Upper lobe of right lung (tissue), 1 donor: ENCODE data around the gene PPP1R13B. TPM values are rescaled to one million over a fixed set of nuclear protein-coding genes. Genes with fewer than 3 reads are reported as not detected.
"Not testable (repeated sequence)": the region's sequence is repeated elsewhere in the genome, so short reads cannot be mapped to it uniquely, and the experiment has no call there.

Experiments
- ATAC-seq: fragments of 200-7000 bp; cut with Tn5 transposase; one replicate; pipeline ENCODE4 v1.9.1; 2020; ENCODE audit warnings: mild to moderate bottlenecking, moderate library complexity
- DNase-seq: peaks from one replicate; pipeline ENCODE4 v3.0.0-alpha.2; 2020
- H3K27ac ChIP-seq: fragments of 200-600 bp; one replicate; pipeline ENCODE4 v1.8.0; 2022
- H3K27me3 ChIP-seq: fragments of 200-600 bp; one replicate; pipeline ENCODE4 v1.8.0; 2022; ENCODE audit warnings: mild to moderate bottlenecking
- H3K36me3 ChIP-seq: fragments of 200-600 bp; one replicate; pipeline ENCODE4 v1.8.0; 2022
- H3K4me1 ChIP-seq: fragments of 200-600 bp; one replicate; pipeline ENCODE4 v1.8.0; 2022
- H3K4me3 ChIP-seq: fragments of 200-600 bp; one replicate; pipeline ENCODE4 v1.8.0; 2022; ENCODE audit warnings: mild to moderate bottlenecking
- H3K9me3 ChIP-seq: fragments of 200-600 bp; one replicate; pipeline ENCODE4 v1.8.0; 2022
- intact Hi-C: fragments of 100-400 bp; cut with DNase I; formaldehyde crosslinking; loops from one replicate; pipeline ENCODE4 v1.11.0; 2022
- total RNA-seq: library from RNA; stranded (reverse); fragmentation: NEBNext Ultra II Directional; extraction: Animal tissue kit (Norgen Biotek cat#: 25700); gene quantifications from one replicate; pipeline ENCODE4 v1.2.1, GENCODE V29; 2021
- TF ChIP-seq, protein P1 (sequence below): fragments of 200-600 bp; IDR thresholded peaks from one replicate; pipeline ENCODE4 v1.8.0; 2022; ENCODE audit warnings: antibody characterized with exemption
- donor health status: DM: no; HTN: yes; CAD: no; lungs with severe emphysema.

PPP1R13B gene
- total RNA-seq, 1 donor from 2014 or later, result 78.5 TPM

DNA sequence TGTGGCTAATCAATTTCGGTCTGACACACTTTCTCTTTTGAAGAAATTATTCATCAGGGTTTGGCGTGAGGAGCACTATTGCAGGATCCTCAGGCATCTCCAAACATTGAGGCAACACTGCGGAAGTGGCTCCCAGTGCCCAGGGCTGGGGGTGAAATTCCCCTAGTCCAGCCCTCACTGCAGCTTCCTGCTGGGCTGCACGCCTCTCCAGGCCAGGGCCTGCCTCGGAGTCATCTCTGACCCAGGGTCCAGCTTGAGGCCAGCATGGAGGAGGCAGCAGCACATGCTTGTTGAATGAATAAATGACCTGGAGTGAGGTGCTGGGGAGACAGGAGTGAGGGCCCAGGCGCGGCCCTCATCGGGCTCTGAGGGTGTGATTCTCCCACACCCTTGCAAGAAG lies 44.9 kb upstream of the PPP1R13B start:
- Histone ChIP-seq H3K36me3 (no peaks in the 10 kb centered on the region), H3K4me1 (peaks cover 22% of the 10 kb centered on the region), H3K27me3 (no peaks in the 10 kb centered on the region), H3K27ac (no peak overlapping the region), H3K9me3 (no peaks in the 10 kb centered on the region), H3K4me3 (no peak overlapping the region)
- DNase-seq, result no peak
- TF ChIP-seq, protein P1, sequence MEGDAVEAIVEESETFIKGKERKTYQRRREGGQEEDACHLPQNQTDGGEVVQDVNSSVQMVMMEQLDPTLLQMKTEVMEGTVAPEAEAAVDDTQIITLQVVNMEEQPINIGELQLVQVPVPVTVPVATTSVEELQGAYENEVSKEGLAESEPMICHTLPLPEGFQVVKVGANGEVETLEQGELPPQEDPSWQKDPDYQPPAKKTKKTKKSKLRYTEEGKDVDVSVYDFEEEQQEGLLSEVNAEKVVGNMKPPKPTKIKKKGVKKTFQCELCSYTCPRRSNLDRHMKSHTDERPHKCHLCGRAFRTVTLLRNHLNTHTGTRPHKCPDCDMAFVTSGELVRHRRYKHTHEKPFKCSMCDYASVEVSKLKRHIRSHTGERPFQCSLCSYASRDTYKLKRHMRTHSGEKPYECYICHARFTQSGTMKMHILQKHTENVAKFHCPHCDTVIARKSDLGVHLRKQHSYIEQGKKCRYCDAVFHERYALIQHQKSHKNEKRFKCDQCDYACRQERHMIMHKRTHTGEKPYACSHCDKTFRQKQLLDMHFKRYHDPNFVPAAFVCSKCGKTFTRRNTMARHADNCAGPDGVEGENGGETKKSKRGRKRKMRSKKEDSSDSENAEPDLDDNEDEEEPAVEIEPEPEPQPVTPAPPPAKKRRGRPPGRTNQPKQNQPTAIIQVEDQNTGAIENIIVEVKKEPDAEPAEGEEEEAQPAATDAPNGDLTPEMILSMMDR, result no peak
- no peak for ATAC-seq
- intact Hi-C loops, result no loop called here

DNA sequence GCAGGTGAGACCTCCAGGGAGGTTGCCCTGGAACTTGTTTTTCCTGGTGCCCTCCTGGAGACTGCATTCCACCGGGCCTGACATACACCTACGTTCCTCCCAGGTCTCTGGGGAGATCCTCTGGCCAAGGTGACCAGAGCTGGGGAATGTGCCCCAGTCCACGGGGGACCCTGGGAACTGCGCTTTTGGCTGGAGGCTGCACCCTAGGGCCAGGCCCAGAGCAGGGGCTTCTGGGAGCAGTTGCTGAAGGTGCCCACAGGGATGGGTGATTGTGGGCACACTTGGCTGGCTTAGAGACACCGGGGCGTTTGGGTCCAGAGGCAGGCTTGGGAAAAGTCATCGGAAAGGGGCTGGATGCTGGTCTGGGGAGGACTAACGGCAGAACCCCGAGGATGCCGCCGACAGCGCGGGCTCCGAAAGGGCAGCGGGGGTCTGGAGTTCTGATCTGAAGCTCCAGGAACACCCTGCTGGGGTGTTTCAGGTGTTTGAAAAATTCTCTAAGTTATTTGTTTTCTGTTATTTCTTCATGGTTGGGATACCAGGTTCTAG lies 44.4 kb upstream of the PPP1R13B start:
- H3K27ac ChIP-seq, result no peak overlapping the region
- H3K36me3 ChIP-seq, result no peaks in the 10 kb centered on the region
- H3K4me3 ChIP-seq, result no peak overlapping the region
- H3K9me3 ChIP-seq, result no peaks in the 10 kb centered on the region
- peaks cover 22% of the 10 kb centered on the region for H3K4me1 ChIP-seq
- TF ChIP-seq, protein P1, result no peak
- intact Hi-C loops, result no loop called here
- H3K27me3 ChIP-seq, result no peaks in the 10 kb centered on the region
- ATAC-seq (no peak), DNase-seq (no peak)

DNA sequence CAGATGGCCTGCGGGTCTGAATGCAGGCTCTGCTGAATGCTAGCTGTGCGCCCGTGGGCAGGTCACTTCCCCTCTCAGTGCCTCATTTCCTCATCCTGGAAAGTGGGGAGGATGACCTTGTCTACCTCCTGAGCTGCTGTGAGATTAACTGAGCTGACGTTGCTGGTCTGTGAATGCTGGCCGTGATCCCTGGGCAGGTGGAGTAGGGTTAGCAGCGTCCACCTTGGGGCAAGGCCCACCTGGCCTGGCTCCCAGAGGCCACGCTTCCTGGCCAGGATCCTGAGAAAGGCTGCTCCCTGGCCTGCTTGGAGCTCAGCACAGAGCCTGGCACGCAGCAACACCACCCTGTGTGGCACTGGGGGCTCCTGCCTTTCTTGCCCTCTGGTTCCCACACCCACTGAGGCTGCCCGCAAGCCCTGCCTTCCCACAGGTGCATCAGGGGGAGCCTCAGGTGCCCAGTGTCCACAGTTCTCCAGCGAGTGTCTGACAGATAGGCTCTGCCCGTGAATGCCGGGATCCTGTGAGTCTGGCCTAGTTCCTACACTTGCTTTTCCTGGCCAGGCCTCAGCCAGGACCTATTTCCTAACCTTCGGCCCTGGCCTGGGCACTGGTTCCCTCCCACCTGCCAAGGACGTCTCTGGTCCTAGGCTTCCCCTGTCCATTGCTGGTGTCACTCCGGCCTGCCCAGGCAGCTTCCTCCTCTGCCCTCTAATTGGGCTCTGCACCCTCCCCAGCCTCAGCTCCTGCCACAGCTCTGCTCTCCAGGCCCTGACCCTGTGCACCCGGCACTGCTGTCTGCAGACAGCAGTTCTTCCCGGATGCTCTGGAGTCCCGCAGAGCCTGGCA lies 43.7 kb upstream of the PPP1R13B start:
- no peaks in the 10 kb centered on the region for H3K9me3 ChIP-seq
- TF ChIP-seq, protein P1, result no peak
- no peak overlapping the region for H3K4me3 ChIP-seq
- DNase-seq, result no peak
- no peaks in the 10 kb centered on the region for H3K36me3 ChIP-seq
- intact Hi-C loops, result no loop called here
- peak overlapping the region; percentile 24 for H3K27ac ChIP-seq
- H3K27me3 ChIP-seq, result no peaks in the 10 kb centered on the region
- H3K4me1 ChIP-seq, result peaks cover 22% of the 10 kb centered on the region
- peak; percentile 66 for ATAC-seq

DNA sequence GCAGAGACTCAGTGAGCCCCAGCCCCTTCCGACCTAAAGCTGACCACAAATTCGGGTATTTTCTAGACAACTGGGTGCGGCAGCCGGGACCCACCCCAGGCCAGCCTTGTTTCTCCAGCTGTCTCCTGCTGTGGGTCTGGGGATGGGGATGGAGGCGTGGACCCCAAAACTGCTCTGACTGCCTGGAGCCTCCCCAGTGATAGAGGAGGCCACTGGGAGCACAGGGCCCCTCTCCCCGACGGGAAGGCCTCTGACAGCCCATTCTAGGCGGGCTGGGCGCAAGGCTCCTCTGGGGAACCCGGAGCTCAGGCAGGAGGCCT lies 42.6 kb upstream of the PPP1R13B start:
- Histone ChIP-seq H3K27me3 (no peaks in the 10 kb centered on the region), H3K27ac (no peak overlapping the region), H3K4me3 (no peak overlapping the region), H3K4me1 (peaks cover 22% of the 10 kb centered on the region), H3K9me3 (no peaks in the 10 kb centered on the region), H3K36me3 (no peaks in the 10 kb centered on the region)
- TF ChIP-seq, protein P1, result no peak
- DNase-seq, result no peak
- intact Hi-C loops, result no loop called here
- no peak for ATAC-seq

DNA sequence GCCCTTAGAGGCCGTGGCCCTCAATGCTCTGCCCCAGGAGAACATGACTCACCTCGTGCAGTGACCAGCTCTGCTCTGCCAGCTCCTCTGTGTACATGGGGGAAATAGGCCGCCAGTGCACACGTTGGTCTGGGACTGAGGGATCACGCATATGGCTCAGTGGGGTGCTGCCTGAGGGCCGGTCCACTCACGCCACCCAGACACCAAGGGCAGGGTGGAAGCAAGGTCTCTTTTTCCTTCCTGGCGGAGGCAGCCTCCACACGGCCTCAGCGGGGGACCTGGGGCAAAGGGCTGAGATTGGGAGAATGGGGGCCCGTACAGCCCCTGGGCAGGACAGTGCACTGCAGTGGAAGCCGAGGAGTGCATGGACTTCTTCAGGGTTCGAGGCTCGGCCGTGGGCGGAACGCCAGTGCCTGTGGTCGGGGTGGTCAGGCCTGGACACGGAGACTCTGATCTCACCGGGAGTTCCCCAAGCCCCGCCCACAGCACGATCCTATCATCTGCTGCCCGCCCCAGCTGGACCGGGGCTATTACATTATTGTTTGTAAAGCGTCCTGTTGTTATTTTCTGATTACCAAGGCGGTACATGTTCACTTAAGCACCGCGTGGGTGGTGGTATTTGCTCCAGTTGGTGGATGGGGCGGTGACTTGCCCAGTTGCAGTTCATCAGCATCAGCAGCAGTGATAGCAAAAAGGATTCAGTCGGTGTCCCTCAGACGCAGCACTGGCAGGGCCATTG lies 42.1 kb upstream of the PPP1R13B start:
- H3K4me3 ChIP-seq, result peak overlapping the region; percentile 4
- H3K27me3 ChIP-seq, result no peaks in the 10 kb centered on the region
- intact Hi-C loops, result no loop called here
- TF ChIP-seq, protein P1, result no peak
- peak; percentile 40 for ATAC-seq
- no peak overlapping the region for H3K27ac ChIP-seq
- H3K9me3 ChIP-seq, result no peaks in the 10 kb centered on the region
- H3K4me1 ChIP-seq, result peaks cover 22% of the 10 kb centered on the region
- H3K36me3 ChIP-seq, result no peaks in the 10 kb centered on the region
- peak; percentile 80 for DNase-seq

DNA sequence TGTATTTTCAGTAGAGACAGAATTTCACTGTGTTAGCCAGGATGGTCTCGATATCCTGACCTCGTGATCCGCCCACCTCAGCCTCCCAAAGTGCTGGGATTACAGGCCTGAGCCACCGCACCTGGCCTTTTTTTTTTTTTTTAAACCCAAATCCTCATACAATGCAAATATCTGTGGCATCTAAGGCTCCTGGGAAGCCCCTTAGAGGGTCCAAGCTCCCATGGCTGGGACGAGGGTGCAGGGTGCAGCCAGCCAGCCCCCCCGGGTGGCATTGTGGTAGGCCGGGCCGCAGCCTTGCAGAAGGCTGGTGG lies 41.6 kb upstream of the PPP1R13B start:
- H3K27me3 ChIP-seq, ATAC-seq, H3K27ac ChIP-seq, intact Hi-C loops, DNase-seq, H3K4me3 ChIP-seq, H3K36me3 ChIP-seq, H3K9me3 ChIP-seq: not testable (repeated sequence)
- H3K4me1 ChIP-seq, result peaks cover 22% of the 10 kb centered on the region
